NCI-H1105 treated with DMSO at 0.1 percent for 48 hours (cell line): ENCODE measurements around the gene AFF1.
"Not testable (repeated sequence)": the region's sequence is repeated elsewhere in the genome, so short reads cannot be mapped to it uniquely, and the experiment has no call there.

Experiments
- DNase-seq: peaks from one replicate; lab custom pipeline; 2025; lab: John Stamatoyannopoulos, UW

AFF1 gene

DNA sequence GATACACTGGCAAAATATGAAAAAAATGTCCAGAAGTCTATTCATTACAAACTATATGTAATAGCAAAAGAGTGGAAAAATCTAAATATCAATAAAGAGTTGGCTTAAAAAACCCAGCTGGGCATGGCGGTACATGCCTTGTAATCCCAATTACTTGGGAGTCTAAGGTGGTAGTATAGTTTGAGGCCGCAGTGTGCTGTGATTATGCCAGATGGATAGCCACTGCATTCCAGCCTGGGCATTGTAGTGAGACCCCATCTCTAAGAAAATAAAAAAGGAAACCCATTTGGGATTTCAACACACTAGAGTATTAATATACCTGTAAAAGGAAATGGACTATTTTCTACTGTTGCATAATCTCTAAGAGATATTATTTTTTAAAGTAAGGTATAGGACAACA, 45.4 kb downstream of the AFF1 start:
- no peak for DNase-seq

DNA sequence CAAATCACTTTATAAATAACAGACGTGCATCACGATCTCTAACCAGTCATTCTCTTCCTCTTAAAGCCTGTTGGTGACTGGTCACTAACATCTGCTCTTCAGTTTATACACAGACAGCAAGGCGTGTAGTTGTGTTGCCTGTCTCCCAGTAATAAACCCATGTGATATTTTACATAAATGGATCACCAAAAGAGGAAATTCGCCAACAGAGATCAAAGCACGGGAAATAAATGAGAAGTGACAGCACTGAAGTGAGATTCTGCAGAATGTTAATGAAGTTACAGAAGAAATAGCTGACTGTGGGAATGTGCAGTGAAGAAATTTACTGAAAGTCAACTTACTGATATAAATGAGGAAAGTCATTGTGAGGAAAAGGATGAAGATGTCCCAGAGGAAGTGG, 47.0 kb downstream of the AFF1 start:
- DNase-seq: no peak

DNA sequence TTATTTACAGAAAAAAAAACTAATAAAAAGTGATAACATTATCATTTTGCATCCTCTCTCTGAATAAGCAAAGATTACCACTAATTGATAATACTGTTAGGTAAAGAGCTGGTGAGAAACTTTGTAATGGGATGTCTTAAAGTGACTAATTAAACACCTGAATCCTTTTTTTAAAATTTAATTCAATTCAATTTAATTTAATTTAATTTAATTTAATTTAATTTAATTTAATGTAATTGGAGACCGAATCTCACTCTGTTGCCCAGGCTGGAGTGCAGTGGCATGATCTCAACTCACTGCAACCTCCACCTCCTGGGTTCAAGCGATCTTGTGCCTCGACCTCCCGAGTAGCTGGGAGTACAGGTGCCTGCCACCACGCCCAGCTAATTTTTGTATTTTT, 51.0 kb downstream of the AFF1 start:
- DNase-seq: not testable (repeated sequence)

DNA sequence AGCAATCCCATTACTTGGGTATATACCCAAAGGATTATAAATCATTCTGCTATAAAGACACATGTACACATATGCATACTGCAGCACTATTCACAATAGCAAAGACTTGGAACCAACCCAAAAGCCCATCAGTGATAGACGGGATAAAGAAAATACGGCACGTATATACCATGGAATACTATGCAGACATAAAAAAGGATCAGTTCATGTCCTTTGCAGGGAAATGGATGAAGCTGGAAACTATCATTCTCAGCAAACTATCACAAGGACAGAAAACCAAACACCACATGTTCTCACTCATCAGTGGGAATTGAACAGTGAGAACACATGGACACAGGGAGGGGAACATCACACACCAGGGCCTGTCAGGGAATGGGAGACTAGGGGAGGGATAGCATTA, 54.8 kb downstream of the AFF1 start:
- not testable (repeated sequence) for DNase-seq

DNA sequence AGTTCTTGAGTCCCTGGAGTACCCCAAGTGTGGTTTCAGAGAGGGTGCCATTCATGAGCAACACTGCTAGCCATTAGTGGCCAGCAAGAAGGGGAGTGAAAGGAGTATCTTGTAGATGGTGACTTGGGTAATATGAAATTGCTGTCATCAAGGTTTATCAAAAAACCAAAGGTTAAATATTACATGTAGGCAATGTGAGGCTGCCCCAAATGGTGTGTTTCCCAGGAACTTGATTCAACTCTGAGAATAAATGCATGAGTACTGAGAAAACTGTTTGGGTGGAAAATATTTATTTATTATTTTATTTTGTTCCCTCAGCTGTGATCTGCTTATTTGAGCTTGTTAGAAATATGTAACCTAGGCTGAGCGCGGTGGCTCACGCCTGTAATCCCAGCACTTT, 55.7 kb downstream of the AFF1 start:
- no peak for DNase-seq

DNA sequence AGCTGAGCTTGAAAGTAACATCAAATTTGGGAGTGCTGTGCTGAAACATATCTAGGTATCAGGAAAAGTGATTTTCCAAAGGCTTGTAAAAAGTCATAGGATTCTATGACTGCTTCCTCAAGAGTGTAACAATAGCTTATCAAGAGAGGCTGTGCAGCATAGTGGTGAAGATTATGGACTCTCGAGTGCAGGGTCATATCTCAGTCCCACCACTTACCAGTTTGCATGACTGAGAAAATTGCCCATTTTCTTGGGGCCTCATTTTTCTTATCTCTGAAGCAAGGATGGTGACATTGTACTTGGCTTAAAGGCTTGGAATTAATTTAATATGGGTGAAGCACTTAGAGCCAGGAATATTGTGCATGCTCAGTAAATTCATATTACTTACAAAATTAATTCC, 57.2 kb downstream of the AFF1 start:
- DNase-seq: no peak

DNA sequence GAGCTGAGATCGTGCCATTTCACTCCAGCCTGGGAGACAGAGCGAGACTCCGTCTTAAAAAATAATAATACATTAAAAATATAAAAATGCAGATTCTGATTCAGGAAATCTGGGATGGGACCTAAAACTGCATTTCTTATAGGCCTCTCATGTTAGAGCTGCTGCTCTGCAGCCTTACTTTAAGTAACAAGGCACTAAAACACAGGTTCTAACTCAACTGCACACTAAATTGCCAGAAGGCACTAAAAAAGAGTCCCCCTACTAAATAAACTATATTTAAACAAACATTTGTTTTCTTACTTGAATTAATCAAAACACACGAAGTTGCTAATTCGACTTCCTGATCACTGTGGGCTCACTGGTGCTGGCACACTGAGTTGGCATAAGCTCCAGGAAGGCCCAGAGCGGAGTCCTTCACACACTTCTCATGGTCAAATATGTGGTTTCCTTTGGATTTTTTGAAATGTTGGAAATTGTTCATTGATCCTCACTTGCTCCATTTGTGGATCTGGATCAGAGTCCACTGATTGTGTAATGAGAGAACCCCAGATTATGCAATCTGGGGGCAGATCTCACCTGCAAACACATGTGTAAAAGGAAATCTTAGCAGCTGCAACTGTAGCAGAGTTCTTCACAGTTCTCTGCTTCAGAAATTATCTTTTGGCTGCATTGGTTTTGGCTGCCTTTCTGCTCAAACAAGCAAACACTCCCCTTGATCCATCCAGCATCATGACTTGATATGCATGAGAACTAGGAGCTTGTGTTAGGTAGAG, 59.3 kb downstream of the AFF1 start:
- DNase-seq: no peak

DNA sequence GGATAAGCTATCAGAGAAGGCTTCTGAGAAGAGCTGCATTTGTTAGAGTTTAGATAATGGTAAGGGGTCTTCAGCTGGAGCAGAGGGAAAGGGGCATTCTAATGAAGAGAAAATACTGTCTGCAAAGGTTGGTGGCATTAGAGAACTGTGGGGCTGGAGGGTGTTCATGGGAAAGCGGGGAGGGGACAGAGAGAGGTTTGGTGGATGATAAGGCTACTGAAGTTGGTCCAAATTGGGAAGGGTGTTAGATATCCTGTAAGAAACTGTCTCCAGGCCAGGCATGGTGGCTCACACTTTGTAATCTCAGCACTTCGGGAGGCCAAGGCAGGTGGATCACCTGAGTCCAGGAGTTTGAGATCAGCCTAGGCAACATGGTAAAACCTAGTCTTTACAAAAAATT, 59.9 kb downstream of the AFF1 start:
- no peak for DNase-seq

DNA sequence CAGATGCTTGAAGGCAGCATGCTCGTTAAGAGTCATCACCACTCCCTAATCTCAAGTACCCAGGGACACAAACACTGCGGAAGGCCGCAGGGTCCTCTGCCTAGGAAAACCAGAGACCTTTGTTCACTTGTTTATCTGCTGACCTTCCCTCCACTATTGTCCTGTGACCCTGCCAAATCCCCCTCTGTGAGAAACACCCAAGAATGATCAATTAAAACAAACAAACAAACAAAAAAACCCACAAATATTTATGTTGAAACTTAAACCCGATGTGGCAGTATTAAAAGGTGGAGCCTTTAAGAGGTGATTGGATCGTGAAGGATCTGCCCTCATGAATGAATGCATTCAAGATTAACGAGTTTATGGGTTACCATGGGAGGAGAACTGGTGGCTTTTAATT, 61.7 kb downstream of the AFF1 start:
- not testable (repeated sequence) for DNase-seq

DNA sequence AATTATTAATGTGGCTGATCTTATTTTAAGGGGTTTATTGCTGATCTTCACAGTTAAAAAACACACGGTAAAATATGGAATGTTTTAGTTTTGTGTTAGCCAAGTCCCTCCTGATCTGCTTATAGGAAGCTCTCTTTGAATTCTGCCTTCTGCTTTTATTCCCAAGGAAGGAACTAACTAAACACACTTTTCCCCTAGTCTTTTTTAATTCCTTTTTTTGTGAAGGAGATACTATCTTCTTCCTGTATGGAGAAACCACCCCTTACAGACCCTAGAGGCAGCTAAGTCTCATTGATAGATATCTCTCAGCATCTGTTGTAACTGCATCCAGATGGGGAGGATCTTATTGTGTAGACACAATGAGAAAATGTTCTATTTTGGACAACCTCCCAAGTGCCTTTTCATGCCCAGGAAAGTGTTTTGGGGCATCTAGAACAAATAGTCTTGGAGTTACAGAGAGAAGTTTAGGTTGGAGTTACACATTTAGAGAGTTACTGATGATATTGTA, 64.4 kb downstream of the AFF1 start:
- no peak for DNase-seq

DNA sequence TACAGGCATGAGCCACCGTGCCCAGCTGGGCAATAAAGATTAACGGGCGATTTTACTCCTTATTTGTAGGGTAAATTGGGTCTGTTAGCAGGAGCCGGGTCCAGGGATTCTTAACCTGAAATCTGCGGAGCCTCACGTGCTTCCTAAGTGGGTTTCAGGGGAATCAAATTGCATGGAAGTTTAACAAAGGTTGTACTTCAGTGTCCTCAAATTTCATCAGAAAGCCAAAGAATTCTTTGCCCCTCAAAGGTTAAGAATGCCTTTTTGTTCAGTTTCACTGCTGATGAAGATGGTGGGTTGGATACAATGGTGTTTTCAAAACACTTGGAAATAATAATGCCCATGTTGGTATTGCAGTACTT, 67.9 kb downstream of the AFF1 start:
- no peak for DNase-seq

DNA sequence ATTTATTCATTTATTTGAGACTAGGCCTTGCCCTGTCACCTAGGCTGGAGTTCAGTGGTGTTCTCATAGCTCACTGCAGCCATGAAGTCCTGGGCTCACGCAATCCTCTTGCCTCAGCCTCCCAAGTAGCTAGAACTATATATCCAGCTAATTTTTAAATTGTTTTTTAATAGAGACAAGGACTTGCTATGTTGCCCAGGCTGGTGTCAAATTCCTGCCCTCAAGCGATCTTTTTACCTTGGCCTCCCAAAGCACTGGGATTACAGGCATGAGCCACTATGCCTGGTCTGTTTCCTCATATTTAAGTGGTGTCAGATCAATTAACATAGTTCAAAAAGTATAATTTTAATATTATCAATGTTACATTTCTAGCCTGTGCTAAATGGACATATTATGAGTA, 68.5 kb downstream of the AFF1 start:
- DNase-seq: no peak

DNA sequence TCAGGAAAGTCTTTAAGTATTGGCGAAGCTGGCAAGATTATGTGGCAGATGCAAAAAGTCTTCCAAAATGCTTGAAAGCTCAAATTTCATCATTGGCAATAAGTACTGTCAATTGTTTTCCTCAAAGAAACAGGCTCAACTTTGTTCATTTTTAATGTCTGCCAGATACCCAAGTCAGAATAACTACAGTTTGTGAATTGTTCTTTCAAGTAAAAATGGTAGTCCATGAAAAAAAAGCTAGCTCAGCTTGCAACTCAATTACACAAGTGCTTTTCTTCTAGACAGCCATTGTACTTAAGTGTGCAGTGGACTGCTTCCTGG, 70.5 kb downstream of the AFF1 start:
- no peak for DNase-seq

DNA sequence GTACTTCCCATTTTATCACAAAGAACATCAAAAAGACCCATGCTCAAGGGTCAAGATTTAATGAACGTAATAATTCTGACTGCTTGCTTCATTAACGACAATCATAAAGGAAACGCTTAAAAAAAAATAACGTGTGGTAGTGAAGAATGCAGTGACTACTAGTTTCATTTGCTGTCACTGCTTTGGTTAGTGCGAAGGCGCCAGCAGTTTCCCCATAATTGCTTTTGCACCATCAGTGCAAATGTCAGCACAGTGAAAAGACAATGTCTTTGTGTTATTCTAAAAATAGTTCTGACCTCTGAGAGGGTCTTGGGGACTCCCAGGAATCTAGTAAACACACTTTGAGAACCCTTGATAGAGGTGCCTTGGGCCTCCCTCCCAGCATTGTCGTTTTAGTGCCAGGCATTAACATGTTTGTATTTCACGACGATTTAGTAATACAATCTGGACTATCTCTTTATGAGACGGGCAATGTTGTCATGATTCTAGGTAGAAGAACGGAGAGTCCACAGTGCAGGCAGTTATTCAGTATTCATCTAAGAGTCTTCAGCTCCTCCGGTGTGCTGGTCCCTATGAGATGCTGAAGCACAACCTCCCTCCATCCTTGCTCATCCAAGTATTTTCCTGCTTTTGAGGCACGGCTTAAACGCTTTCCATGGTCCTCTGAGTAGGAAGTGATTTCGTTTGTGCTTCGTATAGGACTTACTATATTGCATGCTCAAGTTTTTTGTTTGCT, 71.0 kb downstream of the AFF1 start:
- DNase-seq: no peak

DNA sequence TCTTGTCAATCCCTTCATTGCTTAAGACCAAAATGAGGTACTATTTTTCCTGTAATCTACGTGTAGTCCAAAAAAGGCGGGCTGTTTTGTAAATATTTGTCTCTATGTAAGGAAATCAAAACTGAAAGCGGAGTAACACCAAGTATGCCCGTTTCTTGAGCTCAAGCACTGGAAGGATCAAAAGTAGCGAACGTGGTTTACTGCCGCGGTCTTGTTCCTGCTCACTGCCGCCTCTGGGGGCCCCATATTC, 71.5 kb downstream of the AFF1 start:
- DNase-seq: no peak

DNA sequence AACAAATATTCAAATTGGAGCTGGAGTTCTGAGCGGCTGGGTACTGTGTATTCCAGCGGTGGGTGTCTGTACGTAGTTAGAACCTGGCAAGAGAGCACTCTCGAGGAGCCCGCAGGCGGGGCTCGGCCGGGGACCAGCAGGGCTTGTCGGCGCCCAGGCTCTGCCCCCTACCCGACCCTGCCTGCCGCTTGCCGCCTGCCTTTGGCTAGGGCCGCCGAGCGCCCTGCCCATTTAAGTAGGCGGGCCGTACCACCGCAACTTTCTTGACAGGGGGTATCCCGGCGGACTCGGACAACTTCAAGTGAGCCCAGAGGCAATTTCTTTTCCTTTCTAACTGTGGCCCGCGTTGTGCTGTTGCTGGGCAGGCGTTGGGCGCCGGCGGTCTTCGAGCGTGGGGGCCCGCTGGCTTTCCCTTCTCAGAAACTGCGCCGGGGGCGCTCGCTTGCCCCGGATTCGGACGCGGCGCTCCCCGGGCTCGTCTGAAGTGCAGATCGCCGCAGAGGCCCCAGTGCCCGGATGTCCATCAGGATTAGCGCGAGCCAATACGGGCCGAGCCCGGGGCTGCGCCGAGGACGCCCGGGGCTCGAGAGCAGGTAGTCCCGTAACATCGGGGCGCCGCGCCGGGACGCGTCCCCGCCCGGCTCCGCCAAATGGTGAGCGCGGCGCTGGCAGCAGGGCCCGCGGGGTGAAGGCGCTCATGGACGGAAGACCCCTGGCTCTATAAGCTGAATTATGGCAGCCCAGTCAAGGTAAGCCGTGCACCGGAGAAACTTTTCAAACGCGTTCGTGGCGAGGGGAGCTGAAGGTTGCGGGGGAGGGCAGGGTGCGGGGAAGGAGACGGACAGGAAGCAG, 72.1 kb downstream of the AFF1 start:
- peak; percentile 86 for DNase-seq

DNA sequence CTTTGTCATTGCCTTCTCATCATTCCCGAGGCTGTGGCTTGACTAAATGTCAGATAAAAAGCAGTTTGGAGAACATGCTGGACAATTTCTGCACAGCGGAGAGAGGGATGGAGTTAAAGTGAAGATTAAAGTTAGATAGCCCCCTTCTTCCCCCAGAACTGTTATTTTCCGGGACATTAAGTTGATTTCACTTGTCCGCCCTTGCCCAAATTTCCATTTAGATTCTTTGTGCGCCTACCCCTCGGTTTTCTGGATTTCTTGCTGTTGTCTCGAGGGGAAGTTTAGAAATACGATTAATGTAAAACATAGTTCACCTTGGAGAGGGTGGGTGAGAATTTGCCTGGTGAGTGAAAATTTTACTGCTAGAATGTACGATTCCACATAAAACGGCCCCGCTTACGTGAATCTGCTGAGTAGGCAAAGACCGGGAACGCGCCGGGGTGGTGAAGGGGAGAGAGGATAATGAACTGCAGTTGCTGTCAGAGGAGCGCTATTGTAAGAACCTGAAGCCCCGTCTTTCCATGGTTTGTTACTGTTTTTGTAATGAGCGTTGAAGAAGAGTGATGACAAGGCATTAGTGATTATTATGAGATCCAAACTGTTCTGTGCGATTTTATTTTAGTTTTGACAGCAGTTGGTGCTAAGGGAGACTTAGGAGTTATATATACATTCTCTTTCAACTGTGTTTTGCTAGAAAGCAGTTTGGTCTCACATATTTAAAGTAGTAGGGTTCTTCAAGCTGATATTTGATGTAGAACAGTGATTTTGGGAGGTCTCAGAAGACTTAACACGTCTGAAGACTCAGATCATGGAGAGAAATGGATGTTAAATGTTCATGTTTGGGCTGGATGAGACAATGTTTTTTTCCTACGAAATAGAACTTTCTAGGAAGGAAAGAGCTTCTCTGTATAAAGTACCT, 73.0 kb downstream of the AFF1 start:
- peak; percentile 40 for DNase-seq

DNA sequence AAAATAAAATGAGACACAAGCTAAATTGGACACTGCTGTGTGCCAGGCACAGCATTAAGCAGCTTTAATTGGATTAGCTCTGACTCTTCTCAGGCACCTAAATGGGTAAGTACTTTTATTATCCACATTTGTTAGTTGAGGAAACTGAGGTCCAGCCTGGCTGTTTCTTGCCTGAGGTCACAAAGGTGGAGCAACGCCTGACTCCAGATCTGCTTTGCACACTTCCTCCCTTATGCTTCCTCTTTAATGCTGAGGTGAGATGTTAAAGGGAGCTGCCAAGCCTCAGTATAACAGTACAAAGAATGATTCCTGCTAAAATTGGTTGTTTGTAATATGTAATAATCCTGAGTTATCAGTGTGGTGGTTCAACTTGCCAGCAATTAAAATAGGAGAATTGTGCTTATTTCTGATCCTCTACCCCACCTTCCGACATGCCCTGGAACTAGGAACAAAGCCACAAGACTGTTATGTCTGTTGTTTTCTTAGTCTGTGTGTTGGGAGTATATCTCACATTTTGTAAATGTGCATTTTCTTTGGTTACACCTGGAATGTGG, 74.4 kb downstream of the AFF1 start:
- no peak for DNase-seq

DNA sequence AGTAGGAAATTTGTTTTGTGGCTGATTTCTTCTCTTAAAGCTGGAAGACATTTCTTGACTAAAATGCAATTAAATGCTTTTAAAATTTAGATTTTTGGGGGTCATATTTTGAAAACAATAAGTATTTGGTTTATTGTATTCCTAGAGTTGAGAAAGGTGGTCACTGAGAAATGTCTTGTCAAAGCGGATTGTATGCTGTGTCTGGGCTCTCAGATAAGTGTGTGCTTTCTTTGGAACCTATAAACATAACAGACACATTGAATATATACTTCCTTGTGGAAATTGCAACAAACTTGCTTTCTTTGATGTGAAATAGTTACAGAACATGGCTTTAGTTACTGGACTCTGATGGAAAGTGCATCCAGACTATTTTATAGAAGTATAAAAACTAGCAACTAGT, 75.4 kb downstream of the AFF1 start:
- no peak for DNase-seq

DNA sequence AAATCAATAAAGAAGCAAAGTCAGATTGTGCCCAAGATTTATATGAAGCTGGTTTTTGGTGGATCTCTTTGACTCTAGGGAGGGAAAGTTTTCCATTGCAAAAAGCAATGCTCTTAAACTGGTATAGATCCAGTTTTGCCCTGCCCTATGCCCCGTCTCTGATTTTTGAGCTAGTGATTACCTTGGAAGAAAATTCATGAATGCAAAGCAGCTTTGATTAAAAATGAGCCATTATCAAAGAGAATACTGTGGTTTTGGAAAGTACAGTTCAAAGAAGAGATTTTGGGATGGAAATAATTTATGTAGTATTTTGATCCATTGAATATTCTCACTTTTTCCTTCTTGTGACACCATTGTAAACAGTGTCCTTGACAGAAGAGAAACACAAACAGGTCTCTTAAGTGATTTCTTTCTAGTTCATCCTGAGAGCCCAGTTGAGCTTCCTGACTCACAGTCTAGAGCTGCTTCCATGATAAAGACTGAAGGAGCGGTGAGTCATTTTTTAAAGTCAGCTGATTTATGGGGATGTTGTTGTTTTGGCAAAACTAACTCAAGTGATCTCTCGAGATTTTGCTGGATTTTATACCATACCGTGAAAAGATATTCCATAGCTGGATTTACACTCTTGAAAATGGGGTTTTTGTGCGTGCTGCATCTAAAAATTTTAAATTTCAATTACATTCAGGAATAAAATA, 76.7 kb downstream of the AFF1 start:
- no peak for DNase-seq
